Glutamatergic neuron (in vitro differentiated cells): ENCODE results near the gene MRPL55. TPM values are rescaled to one million over a fixed set of nuclear protein-coding genes. Genes with fewer than 3 reads are reported as not detected.

Experiments used
- DNase-seq: peaks from one replicate; pipeline ENCODE4 v3.0.0; 2022
- H3K27ac Mint-ChIP-seq: one replicate; pipeline ENCODE4 v1.8.0; 2020; ENCODE audit warnings: mild to moderate bottlenecking, mixed read lengths, inconsistent platforms; ENCODE audit not compliant: unreplicated experiment
- H3K27me3 Mint-ChIP-seq: one replicate; pipeline ENCODE4 v1.8.0; 2020; ENCODE audit warnings: mild to moderate bottlenecking, moderate library complexity, mixed read lengths, inconsistent platforms; ENCODE audit not compliant: unreplicated experiment
- H3K36me3 Mint-ChIP-seq: one replicate; pipeline ENCODE4 v1.8.0; 2020; ENCODE audit warnings: mild to moderate bottlenecking, mixed read lengths, inconsistent platforms; ENCODE audit not compliant: unreplicated experiment
- H3K4me1 Mint-ChIP-seq: one replicate; pipeline ENCODE4 v1.8.0; 2020; ENCODE audit warnings: mild to moderate bottlenecking, low read depth, mixed read lengths, inconsistent platforms; ENCODE audit not compliant: unreplicated experiment
- H3K4me3 Mint-ChIP-seq: one replicate; pipeline ENCODE4 v1.8.0; 2020; ENCODE audit warnings: mild to moderate bottlenecking, mixed read lengths, inconsistent platforms; ENCODE audit not compliant: unreplicated experiment
- H3K9me3 Mint-ChIP-seq: one replicate; pipeline ENCODE4 v1.8.0; 2020; ENCODE audit warnings: mild to moderate bottlenecking, moderate library complexity, mixed read lengths, inconsistent platforms; ENCODE audit not compliant: unreplicated experiment
- CTCF ChIP-seq: fragments of 200-600 bp; sonication (generic); IDR thresholded peaks from one replicate; pipeline ENCODE4 v1.5.0; 2021; ENCODE audit not compliant: partially characterized antibody, unreplicated experiment
- total RNA-seq: library from RNA; stranded (reverse); fragmentation: NEBNext Ultra II Directional; extraction: Animal tissue kit (Norgen Biotek cat#: 25700); gene quantifications from one replicate; pipeline ENCODE4 v1.2.1, GENCODE V29; 2021; ENCODE audit not compliant: unreplicated experiment

MRPL55 gene
- total RNA-seq, 1 donor from 2014 or later = 61.5 TPM

GRCh38 chr1:228136901-228137300 lies 27.8 kb upstream of the MRPL55 start:
- peaks cover 7% of the 10 kb centered on the region for H3K9me3 Mint-ChIP-seq

GRCh38 chr1:228134591-228134990 lies 25.5 kb upstream of the MRPL55 start:
- no peak overlapping the region for H3K4me3 Mint-ChIP-seq
- no peak for TF ChIP-seq CTCF
- H3K36me3 Mint-ChIP-seq = no peaks in the 10 kb centered on the region
- H3K9me3 Mint-ChIP-seq = peaks cover 1% of the 10 kb centered on the region
- no peak for DNase-seq
- no peaks in the 10 kb centered on the region for H3K4me1 Mint-ChIP-seq
- peaks cover 7% of the 10 kb centered on the region for H3K27me3 Mint-ChIP-seq
- no peak overlapping the region for H3K27ac Mint-ChIP-seq

More at GRCh38 chr1:228136901-228137300, 27.8 kb upstream of the MRPL55 start:
- H3K4me1 Mint-ChIP-seq = no peaks in the 10 kb centered on the region
- H3K27me3 Mint-ChIP-seq = peaks cover 10% of the 10 kb centered on the region
- H3K27ac Mint-ChIP-seq = no peak overlapping the region
- no peaks in the 10 kb centered on the region for H3K36me3 Mint-ChIP-seq
- no peak for DNase-seq
- TF ChIP-seq CTCF = no peak
- H3K4me3 Mint-ChIP-seq = no peak overlapping the region

GRCh38 chr1:228131766-228132165 lies 22.7 kb upstream of the MRPL55 start:
- Mint-ChIP-seq H3K4me3 (no peak overlapping the region), H3K27me3 (peaks cover 6% of the 10 kb centered on the region)

GRCh38 chr1:228125185-228125584 lies 16.1 kb upstream of the MRPL55 start:
- H3K9me3 Mint-ChIP-seq = no peaks in the 10 kb centered on the region
- no peaks in the 10 kb centered on the region for H3K4me1 Mint-ChIP-seq
- DNase-seq = no peak
- no peak overlapping the region for H3K4me3 Mint-ChIP-seq
- TF ChIP-seq CTCF = no peak
- no peak overlapping the region for H3K27ac Mint-ChIP-seq
- H3K36me3 Mint-ChIP-seq = no peaks in the 10 kb centered on the region
- peaks cover 2% of the 10 kb centered on the region for H3K27me3 Mint-ChIP-seq

More at GRCh38 chr1:228131766-228132165, 22.7 kb upstream of the MRPL55 start:
- TF ChIP-seq CTCF = no peak
- H3K9me3 Mint-ChIP-seq = no peaks in the 10 kb centered on the region
- H3K36me3 Mint-ChIP-seq = no peaks in the 10 kb centered on the region
- H3K4me1 Mint-ChIP-seq = no peaks in the 10 kb centered on the region
- no peak for DNase-seq
- no peak overlapping the region for H3K27ac Mint-ChIP-seq

GRCh38 chr1:228123505-228123904 lies 14.4 kb upstream of the MRPL55 start:
- Mint-ChIP-seq H3K36me3 (peaks cover 4% of the 10 kb centered on the region), H3K9me3 (no peaks in the 10 kb centered on the region), H3K27ac (no peak overlapping the region), H3K4me1 (no peaks in the 10 kb centered on the region), H3K27me3 (peaks cover 2% of the 10 kb centered on the region), H3K4me3 (no peak overlapping the region)
- no peak for TF ChIP-seq CTCF
- no peak for DNase-seq
